ENCODE data around the gene USP49. TPM values are rescaled to one million over a fixed set of nuclear protein-coding genes. Genes with fewer than 3 reads are reported as not detected.
A peak's percentile ranks its signal among the peaks of the same experiment; 100 is the strongest.

Gene USP49
- total and polyA plus RNA-seq, 4 donors, result 1.8 to 8.6 (median 3.6) TPM

DNA sequence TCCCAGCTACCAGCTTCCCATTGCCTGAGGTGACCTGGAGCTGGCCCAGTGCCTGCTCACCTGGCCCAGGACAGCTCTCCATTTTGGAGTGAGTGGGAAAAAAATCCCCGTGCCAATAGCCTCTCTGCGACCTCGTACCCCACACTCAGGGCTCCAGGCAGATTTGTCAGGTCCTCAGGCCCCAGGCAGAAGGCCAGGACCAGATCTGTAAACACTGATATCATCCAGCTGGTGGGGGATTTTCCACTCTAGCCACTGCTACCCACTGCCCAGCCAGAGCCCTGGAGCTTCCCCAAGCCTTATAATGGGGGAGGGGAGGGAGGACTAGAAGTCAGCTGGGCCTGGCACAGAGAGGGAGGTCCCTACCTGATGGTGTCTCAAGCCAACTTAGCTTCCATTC lies 146.6 kb downstream of the USP49 start:
- ATAC-seq (ENCODE audit: insufficient read depth, low FRiP score) (no peak), DNase-seq (peak; percentile 61 to 85 (median 74))
- Histone ChIP-seq H3K27ac (ENCODE audit: low read depth in 1 of 2, low read length in 1 of 2) (peak overlapping the region in 1 of 2 donors; percentile 32), H3K4me3 (no peak overlapping the region), H3K36me3 (ENCODE audit: control insufficient read depth in 4 of 4, insufficient read depth in 4 of 4, low read length in 4 of 4) (no peaks in the 10 kb centered on the region), H3K9ac (ENCODE audit: insufficient read depth in 1 of 2, low read length in 2 of 2) (no peak overlapping the region), H3K9me3 (ENCODE audit: control insufficient read depth in 4 of 4, insufficient read depth in 3 of 4, low read length in 3 of 4) (no peaks in the 10 kb centered on the region), H3K27me3 (ENCODE audit: control insufficient read depth in 3 of 3, insufficient read depth in 3 of 3, low read length in 2 of 3) (no peaks in the 10 kb centered on the region), H3K4me1 (ENCODE audit: control insufficient read depth in 5 of 5, insufficient read depth in 5 of 5, low read length in 5 of 5) (peaks cover 0 to 18% (median 0%) of the 10 kb centered on the region in 5 donors)
- TF ChIP-seq, protein P1, sequence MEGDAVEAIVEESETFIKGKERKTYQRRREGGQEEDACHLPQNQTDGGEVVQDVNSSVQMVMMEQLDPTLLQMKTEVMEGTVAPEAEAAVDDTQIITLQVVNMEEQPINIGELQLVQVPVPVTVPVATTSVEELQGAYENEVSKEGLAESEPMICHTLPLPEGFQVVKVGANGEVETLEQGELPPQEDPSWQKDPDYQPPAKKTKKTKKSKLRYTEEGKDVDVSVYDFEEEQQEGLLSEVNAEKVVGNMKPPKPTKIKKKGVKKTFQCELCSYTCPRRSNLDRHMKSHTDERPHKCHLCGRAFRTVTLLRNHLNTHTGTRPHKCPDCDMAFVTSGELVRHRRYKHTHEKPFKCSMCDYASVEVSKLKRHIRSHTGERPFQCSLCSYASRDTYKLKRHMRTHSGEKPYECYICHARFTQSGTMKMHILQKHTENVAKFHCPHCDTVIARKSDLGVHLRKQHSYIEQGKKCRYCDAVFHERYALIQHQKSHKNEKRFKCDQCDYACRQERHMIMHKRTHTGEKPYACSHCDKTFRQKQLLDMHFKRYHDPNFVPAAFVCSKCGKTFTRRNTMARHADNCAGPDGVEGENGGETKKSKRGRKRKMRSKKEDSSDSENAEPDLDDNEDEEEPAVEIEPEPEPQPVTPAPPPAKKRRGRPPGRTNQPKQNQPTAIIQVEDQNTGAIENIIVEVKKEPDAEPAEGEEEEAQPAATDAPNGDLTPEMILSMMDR (IDR thresholded peaks at IDR 0.05; ENCODE audit: control extremely low read depth, extremely low read depth), result no peak
- WGBS, 2 donors, result 48 to 80% methylated on average over 3 of the region's 3 CpGs

DNA sequence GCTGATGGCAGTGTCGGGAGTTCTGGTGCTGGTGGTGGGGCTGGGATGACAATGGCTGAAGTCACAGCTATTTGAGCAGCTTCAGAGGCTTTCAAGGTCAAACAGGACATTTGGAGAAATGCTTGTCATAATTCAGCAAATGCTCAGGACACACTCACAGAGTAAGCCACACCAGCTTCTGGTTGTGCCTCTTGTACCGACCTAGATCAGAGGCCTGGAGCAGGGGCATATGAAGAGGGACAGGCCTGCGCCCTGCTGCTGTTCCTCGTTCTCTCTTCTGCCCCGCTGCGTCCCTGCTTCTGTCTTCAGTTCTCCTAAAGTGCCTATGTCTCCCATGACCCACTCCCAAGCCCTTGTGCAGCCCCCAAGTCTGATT lies 147.1 kb downstream of the USP49 start:
- Histone ChIP-seq H3K9me3 (ENCODE audit: control insufficient read depth in 4 of 4, insufficient read depth in 3 of 4, low read length in 3 of 4) (no peaks in the 10 kb centered on the region), H3K4me1 (ENCODE audit: control insufficient read depth in 5 of 5, insufficient read depth in 5 of 5, low read length in 5 of 5) (peaks cover 0 to 18% (median 0%) of the 10 kb centered on the region in 5 donors), H3K36me3 (ENCODE audit: control insufficient read depth in 4 of 4, insufficient read depth in 4 of 4, low read length in 4 of 4) (no peaks in the 10 kb centered on the region), H3K27me3 (ENCODE audit: control insufficient read depth in 3 of 3, insufficient read depth in 3 of 3, low read length in 2 of 3) (no peaks in the 10 kb centered on the region), H3K27ac (ENCODE audit: low read depth in 1 of 2, low read length in 1 of 2) (peak overlapping the region in 1 of 2 donors; percentile 27), H3K4me3 (no peak overlapping the region), H3K9ac (ENCODE audit: insufficient read depth in 1 of 2, low read length in 2 of 2) (no peak overlapping the region)
- 70 to 87% methylated on average over 6 of the region's 6 CpGs for WGBS, 2 donors
- ATAC-seq (ENCODE audit: insufficient read depth, low FRiP score) (no peak), DNase-seq (no peak)
- TF ChIP-seq, protein P1 (IDR thresholded peaks at IDR 0.05; ENCODE audit: control extremely low read depth, extremely low read depth), result no peak

DNA sequence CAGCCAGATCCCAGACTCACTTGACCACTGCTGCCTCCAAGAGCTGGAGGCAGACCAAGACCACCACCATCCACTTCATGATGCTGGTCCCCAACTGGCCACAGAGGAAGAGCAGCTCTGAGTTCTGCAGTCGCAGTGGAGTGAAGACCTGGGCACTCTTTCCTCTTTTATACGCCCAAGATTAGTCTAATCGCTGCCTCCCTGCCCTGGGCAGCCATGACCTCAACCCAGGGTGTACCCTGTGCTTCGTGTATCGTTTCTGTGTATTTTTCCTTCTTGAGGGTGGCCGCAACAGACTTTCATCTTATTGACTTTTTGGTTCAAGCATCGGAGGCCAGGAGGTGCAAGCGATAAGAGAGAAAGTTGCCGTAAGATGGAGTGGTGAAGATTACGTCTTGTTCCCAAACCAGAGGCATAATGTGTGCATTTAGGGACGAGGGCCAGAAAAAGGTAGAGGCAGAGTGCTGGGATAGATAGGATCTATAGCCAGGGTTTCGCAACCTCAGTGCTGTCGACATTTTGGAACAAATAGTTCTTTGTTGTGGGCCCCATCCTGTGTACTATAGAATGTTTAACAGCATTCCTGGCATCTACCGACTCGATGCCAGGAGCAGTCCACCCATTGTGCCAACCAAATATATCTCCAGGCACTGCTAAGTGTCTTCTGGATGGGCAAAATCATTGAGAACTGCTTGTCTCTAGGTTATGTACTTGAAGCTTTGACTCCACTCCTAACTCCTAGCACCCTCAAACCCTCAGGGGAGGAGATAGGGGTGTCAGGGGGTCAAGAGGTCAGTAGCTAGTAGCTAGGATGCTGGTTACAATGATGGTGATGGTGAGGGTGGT lies 147.7 kb downstream of the USP49 start, which contains the start of gene PGC:
Gene PGC, minus strand, starts transcription at position 142 of the 846 bp plus-strand sequence. Its CDS starts 63 bp downstream, at position 79.
- Histone ChIP-seq H3K27me3 (ENCODE audit: control insufficient read depth in 3 of 3, insufficient read depth in 3 of 3, low read length in 2 of 3) (no peaks in the 10 kb centered on the region), H3K9ac (ENCODE audit: insufficient read depth in 1 of 2, low read length in 2 of 2) (no peak within 1 kb of the TSS), H3K27ac (ENCODE audit: low read depth in 1 of 2, low read length in 1 of 2) (peak within 1 kb of the TSS in 1 of 2 donors; percentile 27), H3K4me3 (no peak within 1 kb of the TSS), H3K36me3 (ENCODE audit: control insufficient read depth in 4 of 4, insufficient read depth in 4 of 4, low read length in 4 of 4) (no peaks in the 10 kb centered on the region), H3K4me1 (ENCODE audit: control insufficient read depth in 5 of 5, insufficient read depth in 5 of 5, low read length in 5 of 5) (peaks cover 0 to 18% (median 0%) of the 10 kb centered on the region in 5 donors), H3K9me3 (ENCODE audit: control insufficient read depth in 4 of 4, insufficient read depth in 3 of 4, low read length in 3 of 4) (no peaks in the 10 kb centered on the region)
- TF ChIP-seq, protein P1 (IDR thresholded peaks at IDR 0.05; ENCODE audit: control extremely low read depth, extremely low read depth), result no peak
- ATAC-seq (ENCODE audit: insufficient read depth, low FRiP score) (peak; percentile 30), DNase-seq (peak; percentile 41 to 72 (median 45))
- 73 to 82% methylated on average over 15 of the region's 15 CpGs for WGBS, 2 donors
